CD4-positive, CD25-positive, alpha-beta regulatory T cell (primary cell): Measurements from ENCODE around the gene SHISA8. TPM values are rescaled to one million over a fixed set of nuclear protein-coding genes. Genes with fewer than 3 reads are reported as not detected.
A peak's percentile ranks its signal among the peaks of the same experiment; 100 is the strongest.

Experiments
- ATAC-seq, 2 donors: fragments of 150-1000 bp; cut with Tn5 transposase; one replicate each; pipeline ENCODE4 v1.10.0; 2021; ENCODE audit warnings: low read depth in 2 of 2, moderate number of reproducible peaks in 2 of 2, moderate library complexity in 1 of 2
- DNase-seq, 3 donors: peaks; one replicate each; pipeline versions ENCODE4 v3.0.0 to v3.0.0-alpha.2; 2012 to 2022; ENCODE audit warnings: mixed read lengths in 1 of 3
- H3K27ac ChIP-seq: one replicate; pipeline ENCODE4 v1.7.0; 2013; ENCODE audit warnings: mild to moderate bottlenecking, low read length; ENCODE audit not compliant: insufficient read depth, poor library complexity, severe bottlenecking
- H3K27me3 ChIP-seq: one replicate; pipeline ENCODE4 v1.7.0; 2013; ENCODE audit warnings: low read length; ENCODE audit not compliant: control insufficient read depth, insufficient read depth
- H3K36me3 ChIP-seq: one replicate; pipeline ENCODE4 v1.7.0; 2013; ENCODE audit warnings: mild to moderate bottlenecking, low read length, moderate library complexity; ENCODE audit not compliant: control insufficient read depth, insufficient read depth
- H3K4me1 ChIP-seq: 2 replicates; pipeline ENCODE4 v1.7.0; 2013; ENCODE audit warnings: mild to moderate bottlenecking, low read length; ENCODE audit not compliant: insufficient read depth, control insufficient read depth, poor library complexity, severe bottlenecking
- H3K4me3 ChIP-seq: one replicate; pipeline ENCODE4 v1.7.0; 2013; ENCODE audit warnings: low read depth, mild to moderate bottlenecking, low read length, moderate library complexity
- H3K9me3 ChIP-seq, 2 experiments: 1 replicate in 1 of 2; 2 replicates in 1 of 2; pipeline ENCODE4 v1.7.0; 2013; ENCODE audit warnings: low read length in 2 of 2, mild to moderate bottlenecking in 1 of 2, moderate library complexity in 1 of 2; ENCODE audit not compliant: control insufficient read depth in 2 of 2
- H3K27ac Mint-ChIP-seq, 3 donors: one replicate each; pipeline ENCODE4 v1.8.0; 2020 to 2022; ENCODE audit warnings: mild to moderate bottlenecking in 3 of 3, mixed read lengths in 3 of 3, moderate library complexity in 2 of 3
- H3K27me3 Mint-ChIP-seq: one replicate; pipeline ENCODE4 v1.8.0; 2022; ENCODE audit warnings: mild to moderate bottlenecking, mixed read lengths
- H3K36me3 Mint-ChIP-seq: one replicate; pipeline ENCODE4 v1.8.0; 2020; ENCODE audit warnings: mixed read lengths
- H3K4me1 Mint-ChIP-seq, 4 donors: one replicate each; pipeline ENCODE4 v1.8.0; 2020 to 2022; ENCODE audit warnings: mixed read lengths in 4 of 4, mild to moderate bottlenecking in 1 of 4
- H3K4me3 Mint-ChIP-seq, 4 donors: one replicate each; pipeline ENCODE4 v1.8.0; 2020 to 2022; ENCODE audit warnings: mild to moderate bottlenecking in 4 of 4, mixed read lengths in 4 of 4, moderate library complexity in 3 of 4
- H3K9me3 Mint-ChIP-seq, 7 donors: one replicate each; pipeline ENCODE4 v1.8.0; 2020 to 2022; ENCODE audit warnings: mixed read lengths in 7 of 7, mild to moderate bottlenecking in 3 of 7, moderate library complexity in 2 of 7
- polyA plus RNA-seq, 4 donors: library from polyadenylated mRNA; unstranded; fragments of 300-500 nt; fragmentation: Illumina TruSeq; gene quantifications; one replicate each; pipeline ENCODE4 v1.2.3, GENCODE V29; 2021
- total RNA-seq: library from RNA; stranded (reverse); gene quantifications from one replicate; pipeline ENCODE4 v1.2.3, GENCODE V29; 2022

SHISA8 gene
- total and polyA plus RNA-seq, 5 donors from 2014 or later, result 0.27 to 0.28 TPM; not detected in 3

GRCh38 chr22:41931701-41932269 is 16.9 kb upstream of the SHISA8 start:
- Histone ChIP-seq H3K4me1 (peaks cover 3% of the 10 kb centered on the region), H3K36me3 (no peaks in the 10 kb centered on the region), H3K4me3 (no peak overlapping the region), H3K9me3 (no peaks in the 10 kb centered on the region), H3K27me3 (no peaks in the 10 kb centered on the region), H3K27ac (no peak overlapping the region)
- H3K27ac Mint-ChIP-seq, result peak overlapping the region in 2 of 3 donors; percentile 38 to 80
- peak overlapping the region in 2 of 4 donors; percentile 35 to 43 for H3K4me3 Mint-ChIP-seq
- peaks cover 8% of the 10 kb centered on the region for H3K27me3 Mint-ChIP-seq
- H3K4me1 Mint-ChIP-seq, result peaks cover 0 to 26% (median 7%) of the 10 kb centered on the region in 4 donors
- ATAC-seq, result no peak
- no peak for DNase-seq
- H3K36me3 Mint-ChIP-seq, result no peaks in the 10 kb centered on the region
- H3K9me3 Mint-ChIP-seq, result no peaks in the 10 kb centered on the region

- H3K4me3 Mint-ChIP-seq, result peak overlapping the region in 1 of 4 donors; percentile 29
- no peaks in the 10 kb centered on the region for H3K36me3 Mint-ChIP-seq
- Histone ChIP-seq H3K4me1 (peaks cover 12% of the 10 kb centered on the region), H3K4me3 (no peak overlapping the region), H3K27me3 (no peaks in the 10 kb centered on the region), H3K27ac (no peak overlapping the region), H3K36me3 (no peaks in the 10 kb centered on the region), H3K9me3 (no peaks in the 10 kb centered on the region)
- DNase-seq (no peak), ATAC-seq (no peak)
- peaks cover 0 to 32% (median 5%) of the 10 kb centered on the region in 4 donors for H3K4me1 Mint-ChIP-seq
- H3K27me3 Mint-ChIP-seq, result peaks cover 13% of the 10 kb centered on the region
- no peaks in the 10 kb centered on the region for H3K9me3 Mint-ChIP-seq
- H3K27ac Mint-ChIP-seq, result peak overlapping the region in 2 of 3 donors; percentile 20 to 90
These were observed 14.5 kb upstream of the SHISA8 start for GRCh38 chr22:41929418-41929810.

- Mint-ChIP-seq H3K9me3 (no peaks in the 10 kb centered on the region), H3K27me3 (peaks cover 13% of the 10 kb centered on the region), H3K4me3 (peak overlapping the region in 2 of 4 donors; percentile 16 to 29), H3K4me1 (peaks cover 0 to 32% (median 4%) of the 10 kb centered on the region in 4 donors), H3K36me3 (no peaks in the 10 kb centered on the region), H3K27ac (peak overlapping the region in 2 of 3 donors; percentile 20 to 90)
- no peak for DNase-seq
- no peak overlapping the region for H3K4me3 ChIP-seq
- no peaks in the 10 kb centered on the region for H3K27me3 ChIP-seq
- no peaks in the 10 kb centered on the region for H3K36me3 ChIP-seq
- no peaks in the 10 kb centered on the region for H3K9me3 ChIP-seq
- H3K4me1 ChIP-seq, result peaks cover 12% of the 10 kb centered on the region
- H3K27ac ChIP-seq, result no peak overlapping the region
- no peak for ATAC-seq
These were observed 13.9 kb upstream of the SHISA8 start for GRCh38 chr22:41928593-41929417.

- H3K27me3 ChIP-seq, result no peaks in the 10 kb centered on the region
- H3K27ac Mint-ChIP-seq, result peak overlapping the region; percentile 62 to 96 (median 78)
- no peaks in the 10 kb centered on the region for H3K9me3 Mint-ChIP-seq
- no peak overlapping the region for H3K4me3 ChIP-seq
- peaks cover 13% of the 10 kb centered on the region for H3K27me3 Mint-ChIP-seq
- H3K9me3 ChIP-seq, result no peaks in the 10 kb centered on the region
- ATAC-seq (no peak), DNase-seq (no peak)
- H3K27ac ChIP-seq, result no peak overlapping the region
- H3K4me3 Mint-ChIP-seq, result peak overlapping the region; percentile 70 to 83 (median 75)
- peaks cover 12% of the 10 kb centered on the region for H3K4me1 ChIP-seq
- peaks cover 0 to 32% (median 4%) of the 10 kb centered on the region in 4 donors for H3K4me1 Mint-ChIP-seq
- no peaks in the 10 kb centered on the region for H3K36me3 Mint-ChIP-seq
- no peaks in the 10 kb centered on the region for H3K36me3 ChIP-seq
These were observed 12.9 kb upstream of the SHISA8 start for GRCh38 chr22:41927813-41928212.

- Histone ChIP-seq H3K27me3 (no peaks in the 10 kb centered on the region), H3K4me3 (peak overlapping the region; percentile 55), H3K4me1 (peaks cover 12% of the 10 kb centered on the region), H3K9me3 (no peaks in the 10 kb centered on the region), H3K36me3 (no peaks in the 10 kb centered on the region), H3K27ac (peak overlapping the region; percentile 23)
- Mint-ChIP-seq H3K4me3 (peak overlapping the region; percentile 82 to 89 (median 87)), H3K36me3 (no peaks in the 10 kb centered on the region), H3K27me3 (peaks cover 24% of the 10 kb centered on the region), H3K27ac (peak overlapping the region in 2 of 3 donors; percentile 38 to 75), H3K9me3 (no peaks in the 10 kb centered on the region), H3K4me1 (peaks cover 0 to 32% (median 4%) of the 10 kb centered on the region in 4 donors)
- DNase-seq, result peak; percentile 61 to 79 (median 72)
- peak; percentile 77 to 79 for ATAC-seq
These were observed 11.0 kb upstream of the SHISA8 start for GRCh38 chr22:41925783-41926460.

GRCh38 chr22:41923595-41924276 is 8.9 kb upstream of the SHISA8 start:
- peaks cover 24% of the 10 kb centered on the region for H3K27me3 Mint-ChIP-seq
- peak overlapping the region in 1 of 3 donors; percentile 75 for H3K27ac Mint-ChIP-seq
- ATAC-seq (no peak), DNase-seq (no peak)
- H3K9me3 ChIP-seq, result no peaks in the 10 kb centered on the region
- H3K36me3 Mint-ChIP-seq, result no peaks in the 10 kb centered on the region
- peaks cover 0 to 38% (median 7%) of the 10 kb centered on the region in 4 donors for H3K4me1 Mint-ChIP-seq
- no peak overlapping the region for H3K27ac ChIP-seq
- H3K36me3 ChIP-seq, result no peaks in the 10 kb centered on the region
- no peaks in the 10 kb centered on the region for H3K9me3 Mint-ChIP-seq
- H3K27me3 ChIP-seq, result no peaks in the 10 kb centered on the region
- H3K4me3 Mint-ChIP-seq, result no peak overlapping the region
- H3K4me3 ChIP-seq, result no peak overlapping the region
- H3K4me1 ChIP-seq, result peaks cover 25% of the 10 kb centered on the region

GRCh38 chr22:41922940-41923594 is 8.2 kb upstream of the SHISA8 start:
- H3K27ac ChIP-seq, result no peak overlapping the region
- peak overlapping the region in 1 of 3 donors; percentile 77 for H3K27ac Mint-ChIP-seq
- DNase-seq (no peak), ATAC-seq (no peak)
- peak overlapping the region in 2 of 4 donors; percentile 32 to 54 for H3K4me3 Mint-ChIP-seq
- H3K36me3 Mint-ChIP-seq, result no peaks in the 10 kb centered on the region
- H3K36me3 ChIP-seq, result no peaks in the 10 kb centered on the region
- H3K4me3 ChIP-seq, result no peak overlapping the region
- no peaks in the 10 kb centered on the region for H3K27me3 ChIP-seq
- no peaks in the 10 kb centered on the region for H3K9me3 Mint-ChIP-seq
- H3K4me1 ChIP-seq, result peaks cover 28% of the 10 kb centered on the region
- H3K27me3 Mint-ChIP-seq, result peaks cover 27% of the 10 kb centered on the region
- H3K9me3 ChIP-seq, result no peaks in the 10 kb centered on the region
- H3K4me1 Mint-ChIP-seq, result peaks cover 0 to 38% (median 7%) of the 10 kb centered on the region in 4 donors
